GM19455 (cell line): ENCODE results near the gene GGT6.
"Not testable (repeated sequence)": the region's sequence is repeated elsewhere in the genome, so short reads cannot be mapped to it uniquely, and the experiment has no call there.

Experiments used
- ATAC-seq: cut with Tn5 transposase; IDR thresholded peaks from one replicate; pipeline ENCODE4 v1.9.1; 2021; ENCODE audit not compliant: unreplicated experiment

The GGT6 gene

GRCh38 chr17:4592240-4593005 lies 32.0 kb upstream of the GGT6 start:
- ATAC-seq, result no peak

GRCh38 chr17:4591529-4591928 lies 31.2 kb upstream of the GGT6 start:
- ATAC-seq, result no peak

GRCh38 chr17:4590981-4591453 lies 30.6 kb upstream of the GGT6 start:
- no peak for ATAC-seq

GRCh38 chr17:4590042-4590441 lies 29.7 kb upstream of the GGT6 start:
- ATAC-seq, result not testable (repeated sequence)

GRCh38 chr17:4588898-4589625 lies 28.7 kb upstream of the GGT6 start:
- ATAC-seq, result no peak

- no peak for ATAC-seq
Observed at GRCh38 chr17:4588391-4588790, 28.0 kb upstream of the GGT6 start.

- ATAC-seq, result no peak
Observed at GRCh38 chr17:4587803-4588202, 27.4 kb upstream of the GGT6 start.

- no peak for ATAC-seq
Observed at GRCh38 chr17:4587195-4587594, 26.8 kb upstream of the GGT6 start.

GRCh38 chr17:4586043-4586442 lies 25.7 kb upstream of the GGT6 start:
- no peak for ATAC-seq

- no peak for ATAC-seq
Observed at GRCh38 chr17:4585638-4585994, 25.2 kb upstream of the GGT6 start.

- no peak for ATAC-seq
Observed at GRCh38 chr17:4584917-4585637, 24.7 kb upstream of the GGT6 start.

- no peak for ATAC-seq
Observed at GRCh38 chr17:4584101-4584916, 23.9 kb upstream of the GGT6 start, which contains the start of gene SMTNL2. Gene SMTNL2 (plus strand): TSS chr17:4584529. CDS start chr17:4584606, 77 bp downstream.

GRCh38 chr17:4583782-4584100 lies 23.4 kb upstream of the GGT6 start:
- ATAC-seq, result no peak

GRCh38 chr17:4583206-4583605 lies 22.8 kb upstream of the GGT6 start:
- ATAC-seq, result no peak

GRCh38 chr17:4582691-4583090 lies 22.3 kb upstream of the GGT6 start:
- no peak for ATAC-seq

GRCh38 chr17:4582101-4582501 lies 21.7 kb upstream of the GGT6 start:
- no peak for ATAC-seq

GRCh38 chr17:4580291-4580690 lies 19.9 kb upstream of the GGT6 start:
- no peak for ATAC-seq

GRCh38 chr17:4579678-4580077 lies 19.3 kb upstream of the GGT6 start:
- ATAC-seq, result no peak

GRCh38 chr17:4578349-4578748 lies 18.0 kb upstream of the GGT6 start:
- ATAC-seq, result not testable (repeated sequence)

- ATAC-seq, result no peak
Observed at GRCh38 chr17:4577386-4577993, 17.1 kb upstream of the GGT6 start.
